ES-I3 (cell line): ENCODE data around the gene SEZ6.

Experiments
- H3K36me3 ChIP-seq: 2 replicates; pipeline ENCODE4 v1.6.1; 2013; ENCODE audit warnings: mild to moderate bottlenecking, low read length, control low read depth, moderate library complexity; ENCODE audit not compliant: insufficient read depth
- H3K4me1 ChIP-seq: 2 replicates; pipeline ENCODE4 v1.6.1; 2013; ENCODE audit warnings: mild to moderate bottlenecking, control low read depth, low read length; ENCODE audit not compliant: insufficient read depth
- H3K9ac ChIP-seq: 2 replicates; pipeline ENCODE4 v1.6.1; 2013; ENCODE audit warnings: low read depth, mild to moderate bottlenecking, low read length, moderate library complexity
- H3K9me3 ChIP-seq: 2 replicates; pipeline ENCODE4 v1.6.1; 2013; ENCODE audit warnings: mild to moderate bottlenecking, low read length, moderate library complexity; ENCODE audit not compliant: control insufficient read depth, insufficient read depth

Gene SEZ6

DNA sequence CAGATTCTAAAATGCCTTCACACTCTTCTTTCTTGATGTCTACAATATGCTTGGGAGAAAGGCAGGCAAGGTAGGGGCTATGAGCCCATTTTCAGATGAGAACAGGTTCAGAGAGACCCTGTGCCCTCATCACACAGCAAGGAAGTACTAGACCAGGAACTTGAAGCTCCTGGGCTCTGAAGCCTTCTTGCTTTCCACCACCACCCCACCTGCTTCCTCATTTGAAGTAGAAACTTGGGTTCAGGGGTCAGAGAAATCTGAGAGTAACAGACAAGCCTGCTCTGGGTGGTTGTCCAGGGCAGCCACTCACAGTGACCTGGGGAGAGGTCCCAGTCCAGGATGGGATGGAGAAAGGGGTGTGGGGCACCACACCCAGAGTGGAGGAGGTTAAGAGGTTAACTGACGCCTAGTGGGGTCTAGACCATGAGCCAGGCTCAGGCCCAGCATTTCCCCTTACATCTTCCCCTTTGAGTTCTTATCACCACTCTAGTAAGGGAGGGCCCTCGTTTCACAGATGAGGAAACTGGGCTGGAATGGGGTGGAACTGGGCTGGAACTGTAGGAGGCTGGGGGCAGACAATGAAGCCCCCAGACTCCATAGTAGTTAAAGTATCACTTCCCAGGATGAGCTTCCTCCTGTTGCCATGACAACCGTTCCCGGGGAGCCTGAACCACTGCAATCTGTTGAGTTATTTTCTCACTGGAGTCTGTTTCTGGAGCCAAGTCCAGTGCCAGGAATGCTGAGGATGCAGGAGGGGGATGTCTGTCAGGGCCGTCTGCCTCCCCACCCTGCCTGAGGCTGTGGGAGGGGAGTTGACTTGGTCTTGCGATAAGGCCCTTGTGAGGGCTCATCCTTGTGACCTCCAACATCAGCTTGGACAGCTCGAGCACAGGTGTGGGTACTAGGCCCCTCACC is 38.4 kb downstream of the SEZ6 start:
- Histone ChIP-seq H3K36me3 (no peaks in the 10 kb centered on the region), H3K9ac (no peak overlapping the region), H3K9me3 (no peaks in the 10 kb centered on the region), H3K4me1 (peaks cover 30% of the 10 kb centered on the region)

DNA sequence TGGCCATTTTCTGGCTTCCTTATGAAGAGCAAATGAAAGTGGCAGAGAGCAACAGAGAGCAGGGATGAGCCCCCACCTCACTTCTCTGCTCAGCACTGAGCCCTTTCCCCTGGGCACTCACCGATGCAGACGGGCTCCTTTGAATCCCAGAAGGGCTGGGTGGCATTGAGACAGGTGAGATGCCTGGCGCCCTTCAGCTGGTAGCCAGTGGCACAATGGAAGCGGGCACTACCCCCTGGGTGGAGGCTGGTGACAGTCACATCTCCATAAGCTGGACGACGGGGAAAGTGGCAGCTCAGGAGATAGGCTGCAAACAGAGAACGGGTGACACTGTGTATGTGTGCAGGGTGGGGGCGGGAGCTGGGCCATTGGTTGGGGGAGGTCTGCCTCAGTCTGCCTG is 42.0 kb downstream of the SEZ6 start:
- H3K9me3 ChIP-seq, result no peaks in the 10 kb centered on the region
- H3K4me1 ChIP-seq, result peaks cover 13% of the 10 kb centered on the region
- H3K9ac ChIP-seq, result no peak overlapping the region
- H3K36me3 ChIP-seq, result no peaks in the 10 kb centered on the region

DNA sequence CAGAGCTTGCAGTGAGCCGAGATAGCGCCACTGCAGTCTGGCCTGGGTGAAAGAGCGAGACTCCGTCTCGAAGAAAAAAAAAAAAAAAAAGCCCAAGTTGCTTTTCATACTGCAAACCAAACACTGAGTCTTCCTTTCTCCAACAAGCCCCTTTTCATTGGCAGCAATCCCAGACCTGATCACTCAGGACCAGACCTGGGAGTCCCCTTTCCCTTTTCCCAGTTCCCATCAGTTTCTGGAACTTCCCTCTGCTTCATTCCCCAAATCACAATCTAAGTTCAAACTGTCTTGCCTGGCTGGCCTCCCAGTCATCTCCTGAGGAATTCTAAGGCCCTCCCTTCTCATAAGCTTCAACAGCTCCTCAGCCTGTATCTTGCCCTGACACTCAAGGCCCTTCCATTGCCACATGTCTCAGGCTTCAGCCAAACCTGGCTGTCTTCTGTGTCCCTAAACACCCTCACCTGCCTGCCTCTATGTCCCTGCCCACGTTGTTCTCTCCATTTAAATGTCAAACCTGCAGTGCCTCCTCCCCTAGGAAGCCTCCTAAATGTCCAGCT is 42.7 kb downstream of the SEZ6 start:
- no peak overlapping the region for H3K9ac ChIP-seq
- H3K36me3 ChIP-seq, result no peaks in the 10 kb centered on the region
- peaks cover 7% of the 10 kb centered on the region for H3K4me1 ChIP-seq
- H3K9me3 ChIP-seq, result no peaks in the 10 kb centered on the region

DNA sequence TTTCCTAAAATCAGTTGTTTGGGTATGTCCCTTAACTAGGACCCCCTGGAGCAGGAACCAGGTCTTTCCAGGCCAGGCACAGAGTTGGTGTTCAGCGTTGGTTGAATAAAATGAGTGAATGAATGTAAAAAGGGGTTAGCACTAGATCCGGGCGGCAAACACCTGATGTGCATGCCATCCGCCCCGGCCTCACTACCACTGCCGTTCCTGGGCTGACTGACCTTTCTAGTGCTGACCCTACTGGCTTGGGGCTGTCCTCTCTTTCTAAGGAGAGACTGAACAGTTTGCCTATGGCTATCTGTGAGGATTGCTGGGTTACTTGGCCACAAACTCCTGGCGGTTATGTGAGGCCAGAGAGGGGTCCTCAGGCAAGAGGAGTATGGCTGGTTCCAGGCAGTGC is 44.4 kb downstream of the SEZ6 start:
- no peak overlapping the region for H3K9ac ChIP-seq
- H3K36me3 ChIP-seq, result no peaks in the 10 kb centered on the region
- 0 out of 2 replicates have a peak, but pooled peaks cover 3% of the 10 kb centered on the region for H3K4me1 ChIP-seq
- H3K9me3 ChIP-seq, result no peaks in the 10 kb centered on the region

DNA sequence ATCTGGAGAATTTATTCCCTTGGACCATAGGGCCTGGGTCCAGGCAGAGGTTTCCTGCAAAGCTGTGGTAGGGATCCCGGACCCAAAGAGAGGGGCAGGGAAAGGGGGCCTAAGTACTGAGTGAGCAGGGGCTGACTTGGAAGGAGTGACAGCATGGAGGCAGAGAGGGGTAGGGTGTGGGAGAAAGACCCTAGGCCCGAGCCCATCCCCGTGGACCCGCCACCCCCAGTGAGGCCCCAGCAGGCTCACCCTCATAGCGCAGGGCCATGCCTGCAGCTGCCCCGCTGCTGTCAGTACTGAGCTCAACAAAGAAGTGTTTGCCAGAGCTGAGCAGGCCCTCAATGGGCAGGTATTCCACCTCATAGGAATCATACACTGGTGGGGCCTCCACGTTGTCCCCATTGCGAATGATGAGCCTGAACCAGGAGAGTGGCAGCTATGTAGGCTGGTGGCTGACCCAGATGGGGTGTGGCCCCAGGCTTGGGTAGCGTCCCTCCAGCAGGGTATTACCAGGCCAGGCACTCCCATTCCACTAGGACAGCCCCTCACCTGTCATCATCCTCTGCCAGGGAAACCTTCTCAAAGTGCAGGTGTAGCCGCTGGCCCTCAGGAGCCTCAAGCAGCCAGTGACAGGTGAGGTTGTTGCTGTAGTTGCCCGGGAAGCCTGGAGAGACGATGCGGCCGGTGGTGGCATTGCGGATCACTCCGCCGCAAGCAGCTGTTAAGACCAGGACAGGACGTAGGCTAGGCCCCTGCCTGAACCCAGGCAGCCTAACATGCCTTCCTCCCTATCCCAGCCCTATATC is 45.4 kb downstream of the SEZ6 start:
- Histone ChIP-seq H3K9ac (no peak overlapping the region), H3K4me1 (0 out of 2 replicates have a peak, but pooled peaks cover 5% of the 10 kb centered on the region), H3K36me3 (no peaks in the 10 kb centered on the region), H3K9me3 (no peaks in the 10 kb centered on the region)

DNA sequence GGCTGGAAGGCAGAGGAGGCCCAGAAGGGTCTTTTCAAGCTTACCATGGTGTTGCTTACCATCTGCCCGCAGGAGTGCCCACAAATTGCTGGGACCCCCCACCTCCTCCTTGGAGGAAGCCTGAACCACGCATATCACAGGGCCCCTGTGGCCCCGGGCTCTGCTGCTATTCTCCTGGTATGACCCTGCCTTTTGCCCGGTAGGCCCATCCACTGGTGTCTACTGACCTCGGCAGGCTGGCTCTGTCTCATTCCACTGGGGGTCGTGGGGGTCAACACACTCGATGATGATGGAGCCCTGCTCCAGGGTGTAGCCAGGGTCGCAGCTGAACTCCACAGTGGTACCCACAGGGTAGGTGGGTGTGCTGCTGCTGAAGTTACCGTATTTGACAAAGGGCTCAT is 46.4 kb downstream of the SEZ6 start:
- Histone ChIP-seq H3K9ac (no peak overlapping the region), H3K9me3 (no peaks in the 10 kb centered on the region), H3K36me3 (no peaks in the 10 kb centered on the region), H3K4me1 (0 out of 2 replicates have a peak, but pooled peaks cover 5% of the 10 kb centered on the region)

DNA sequence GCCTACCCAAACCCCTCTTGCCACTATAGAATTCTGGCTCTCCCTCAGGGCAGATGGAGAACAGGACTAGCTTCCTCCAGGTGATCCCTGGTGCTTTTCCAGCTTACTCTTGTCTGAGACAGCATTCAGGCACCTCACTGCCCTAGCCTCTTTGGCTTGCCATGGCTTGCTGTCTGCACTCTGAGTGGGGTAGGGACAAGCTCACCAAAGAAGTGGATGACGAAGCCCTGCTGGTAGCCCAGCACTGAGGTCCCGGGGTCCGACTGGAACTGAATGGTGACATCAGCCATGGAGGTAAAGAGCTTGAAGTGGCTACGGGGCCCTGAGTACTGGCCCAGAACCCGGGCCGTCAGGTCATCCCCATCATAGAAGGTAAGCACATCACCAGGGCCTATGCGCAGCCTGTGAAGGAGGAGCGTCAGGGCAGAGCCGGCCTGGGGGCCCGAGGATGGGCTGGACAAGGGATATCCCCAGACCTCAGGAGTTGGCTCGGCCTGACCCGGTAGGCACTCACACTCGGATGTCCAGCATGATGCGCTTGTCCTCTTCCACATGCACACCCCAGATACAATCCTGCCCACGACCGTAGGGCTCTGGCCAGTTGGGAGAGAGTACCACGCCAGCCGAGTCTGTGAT is 46.9 kb downstream of the SEZ6 start:
- 0 out of 2 replicates have a peak, but pooled peaks cover 5% of the 10 kb centered on the region for H3K4me1 ChIP-seq
- H3K9me3 ChIP-seq, result no peaks in the 10 kb centered on the region
- H3K9ac ChIP-seq, result no peak overlapping the region
- no peaks in the 10 kb centered on the region for H3K36me3 ChIP-seq

DNA sequence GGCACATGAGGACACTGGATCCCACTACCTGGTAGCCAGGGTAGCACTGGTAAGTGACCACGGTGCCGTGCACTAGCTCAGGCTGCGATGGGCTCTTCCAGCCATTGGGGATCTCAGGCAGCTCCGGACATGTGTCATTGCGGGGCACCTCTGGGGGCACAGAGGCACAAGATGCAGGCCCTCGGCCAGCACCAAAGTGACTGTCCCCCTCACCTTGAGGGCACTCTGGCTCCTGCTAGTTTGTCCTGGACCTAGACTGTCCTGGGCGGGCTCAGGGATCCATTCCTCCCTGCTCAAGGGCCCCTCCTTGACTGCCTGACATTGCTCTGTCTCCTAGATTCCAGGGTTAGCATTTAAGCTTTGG is 47.9 kb downstream of the SEZ6 start:
- H3K9me3 ChIP-seq, result no peaks in the 10 kb centered on the region
- 0 out of 2 replicates have a peak, but pooled peaks cover 5% of the 10 kb centered on the region for H3K4me1 ChIP-seq
- H3K36me3 ChIP-seq, result no peaks in the 10 kb centered on the region
- no peak overlapping the region for H3K9ac ChIP-seq

DNA sequence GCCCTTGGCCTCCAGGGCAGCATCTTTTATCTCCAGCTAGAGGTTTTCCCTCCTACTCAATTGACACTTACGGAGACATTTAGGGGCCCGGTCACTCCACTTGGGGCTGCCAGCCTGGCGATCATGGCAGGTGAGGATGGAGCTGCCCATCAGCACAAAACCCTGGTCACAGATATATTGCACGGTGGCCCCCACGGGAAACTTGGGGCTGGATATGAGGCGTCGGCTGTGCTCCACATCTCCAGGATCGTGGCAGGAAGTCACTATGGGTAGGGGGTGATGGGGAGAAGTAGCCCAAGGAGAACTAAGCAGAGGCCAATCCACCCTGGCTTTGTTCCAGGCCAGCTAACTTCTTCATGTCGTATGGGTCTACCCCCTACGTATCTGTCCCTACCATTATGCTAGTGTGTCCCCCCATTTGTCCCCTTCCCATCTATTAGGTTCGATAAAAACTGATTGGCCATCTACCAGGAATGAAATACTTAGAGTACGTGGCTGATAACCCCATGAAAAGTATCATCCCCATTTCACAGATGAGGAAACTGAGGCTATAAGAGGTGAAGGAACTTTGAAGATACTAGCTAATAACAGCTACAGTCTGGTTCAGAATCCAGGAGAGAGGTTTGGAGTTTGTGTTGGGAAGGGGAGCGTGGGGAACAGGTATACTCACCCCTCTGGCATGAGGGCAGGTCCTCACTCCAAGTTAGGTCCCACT is 48.4 kb downstream of the SEZ6 start:
- Histone ChIP-seq H3K9ac (no peak overlapping the region), H3K4me1 (0 out of 2 replicates have a peak, but pooled peaks cover 10% of the 10 kb centered on the region), H3K36me3 (no peaks in the 10 kb centered on the region), H3K9me3 (no peaks in the 10 kb centered on the region)

DNA sequence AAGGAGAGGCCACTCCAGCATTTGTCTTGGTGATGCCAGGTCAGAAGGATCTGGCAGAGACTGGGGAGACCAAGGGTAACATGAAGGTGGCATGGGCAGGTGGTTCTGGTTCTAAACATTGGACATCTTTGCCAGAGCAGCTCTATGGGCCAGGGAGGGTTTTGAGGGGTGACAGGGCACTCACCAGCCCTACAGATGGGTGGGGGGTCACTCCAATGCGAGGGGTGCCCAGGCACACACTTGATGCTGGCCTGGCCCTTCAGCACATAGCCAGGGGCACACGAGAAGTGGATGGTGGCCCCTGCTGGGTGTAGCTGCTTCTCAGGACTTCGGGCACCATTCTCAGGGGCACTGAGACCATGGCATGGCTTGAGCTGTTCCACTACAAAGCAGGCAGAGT is 49.0 kb downstream of the SEZ6 start:
- Histone ChIP-seq H3K9me3 (no peaks in the 10 kb centered on the region), H3K36me3 (no peaks in the 10 kb centered on the region), H3K4me1 (0 out of 2 replicates have a peak, but pooled peaks cover 10% of the 10 kb centered on the region), H3K9ac (no peak overlapping the region)

DNA sequence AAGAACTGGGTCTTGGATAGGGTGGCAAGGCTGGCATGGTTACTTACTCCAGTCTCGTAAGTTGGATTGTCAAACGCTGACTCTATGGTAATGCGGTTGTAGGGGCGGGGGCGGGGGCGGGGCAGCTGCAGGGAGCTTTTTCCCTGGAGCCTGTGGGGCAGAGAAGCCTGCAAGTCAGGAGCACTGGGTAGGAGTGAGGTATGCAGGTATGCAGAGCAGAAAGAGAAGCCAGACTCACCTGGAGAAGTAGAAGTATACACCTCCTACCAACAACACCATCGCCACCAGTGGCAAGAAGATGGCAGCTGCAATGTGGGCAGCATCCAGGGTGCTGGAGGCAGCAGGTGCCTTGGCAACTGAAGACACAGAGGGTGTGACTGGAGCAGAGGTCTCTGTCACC is 49.7 kb downstream of the SEZ6 start:
- no peaks in the 10 kb centered on the region for H3K36me3 ChIP-seq

DNA sequence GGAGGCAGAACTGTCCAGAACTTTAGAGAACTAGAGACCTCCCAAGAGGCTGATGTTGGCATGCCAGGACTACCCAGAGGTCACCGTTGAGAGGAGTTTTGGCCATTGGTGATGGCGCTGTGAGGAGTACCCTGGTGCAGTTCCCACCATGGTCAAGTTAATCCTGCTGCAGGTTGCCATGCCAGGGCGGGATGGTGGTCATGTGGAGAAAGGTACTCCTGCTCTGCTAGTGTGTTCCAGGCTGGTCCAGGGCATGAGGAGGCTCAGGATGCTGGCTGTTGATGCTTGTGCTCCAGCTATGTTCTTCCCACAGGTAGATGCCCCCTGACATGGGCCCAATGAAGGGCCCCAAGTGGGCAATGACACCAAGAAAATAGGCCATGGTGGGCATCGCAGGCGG is 50.4 kb downstream of the SEZ6 start:
- Histone ChIP-seq H3K9me3 (no peaks in the 10 kb centered on the region), H3K9ac (no peak overlapping the region), H3K36me3 (no peaks in the 10 kb centered on the region), H3K4me1 (0 out of 2 replicates have a peak, but pooled peaks cover 10% of the 10 kb centered on the region)

More for the DNA sequence above, 49.7 kb downstream of the SEZ6 start:
- no peaks in the 10 kb centered on the region for H3K9me3 ChIP-seq
- H3K9ac ChIP-seq, result no peak overlapping the region
- H3K4me1 ChIP-seq, result 0 out of 2 replicates have a peak, but pooled peaks cover 10% of the 10 kb centered on the region

DNA sequence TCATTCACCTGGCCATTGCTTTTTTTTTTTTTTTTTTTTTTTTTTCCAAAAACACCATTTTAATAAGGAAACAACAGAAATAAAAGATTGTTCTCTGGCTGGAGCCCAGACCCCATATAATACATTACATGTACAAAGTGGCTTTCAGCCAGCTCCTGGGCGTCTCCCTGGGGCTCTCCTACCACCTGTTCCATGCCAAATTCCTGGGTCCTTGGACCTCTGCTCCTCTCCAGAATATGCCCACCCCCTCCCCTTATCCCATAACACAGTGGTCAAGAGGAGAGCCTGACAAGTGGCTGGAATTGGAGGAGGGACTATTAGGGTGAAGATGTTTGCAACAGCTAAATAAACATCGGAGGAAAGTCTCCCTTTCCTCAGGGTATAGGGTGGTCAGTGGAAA is 50.9 kb downstream of the SEZ6 start:
- 0 out of 2 replicates have a peak, but pooled peaks cover 10% of the 10 kb centered on the region for H3K4me1 ChIP-seq

More for the DNA sequence above, 50.9 kb downstream of the SEZ6 start:
- H3K9ac ChIP-seq, result no peak overlapping the region
- H3K36me3 ChIP-seq, result no peaks in the 10 kb centered on the region
- no peaks in the 10 kb centered on the region for H3K9me3 ChIP-seq
